SK-N-MC (cell line): ENCODE data around the gene ZNF705A.
"Not testable (repeated sequence)": the region's sequence is repeated elsewhere in the genome, so short reads cannot be mapped to it uniquely, and the experiment has no call there.

Experiments used
- EZH2 ChIP-seq: fragments of 200-600 bp; sonication (generic); IDR thresholded peaks from one replicate; pipeline ENCODE4 v1.6.1; 2017; ENCODE audit warnings: antibody characterized with exemption
- POLR2AphosphoS5 ChIP-seq: IDR thresholded peaks from 2 replicates; pipeline ENCODE4 v1.6.1; 2012; ENCODE audit warnings: mild to moderate bottlenecking, low read depth, low read length, borderline replicate concordance

- TF ChIP-seq POLR2AphosphoS5, EZH2: not testable (repeated sequence)
These were observed 23.0 kb upstream of the ZNF705A start for GRCh38 chr12:8133636-8134397.
